ENCODE results near the gene FBXL19. TPM values are rescaled to one million over a fixed set of nuclear protein-coding genes. Genes with fewer than 3 reads are reported as not detected.

Gene FBXL19
- total RNA-seq, 1 donor from 2014 or later = 66.9 TPM

DNA sequence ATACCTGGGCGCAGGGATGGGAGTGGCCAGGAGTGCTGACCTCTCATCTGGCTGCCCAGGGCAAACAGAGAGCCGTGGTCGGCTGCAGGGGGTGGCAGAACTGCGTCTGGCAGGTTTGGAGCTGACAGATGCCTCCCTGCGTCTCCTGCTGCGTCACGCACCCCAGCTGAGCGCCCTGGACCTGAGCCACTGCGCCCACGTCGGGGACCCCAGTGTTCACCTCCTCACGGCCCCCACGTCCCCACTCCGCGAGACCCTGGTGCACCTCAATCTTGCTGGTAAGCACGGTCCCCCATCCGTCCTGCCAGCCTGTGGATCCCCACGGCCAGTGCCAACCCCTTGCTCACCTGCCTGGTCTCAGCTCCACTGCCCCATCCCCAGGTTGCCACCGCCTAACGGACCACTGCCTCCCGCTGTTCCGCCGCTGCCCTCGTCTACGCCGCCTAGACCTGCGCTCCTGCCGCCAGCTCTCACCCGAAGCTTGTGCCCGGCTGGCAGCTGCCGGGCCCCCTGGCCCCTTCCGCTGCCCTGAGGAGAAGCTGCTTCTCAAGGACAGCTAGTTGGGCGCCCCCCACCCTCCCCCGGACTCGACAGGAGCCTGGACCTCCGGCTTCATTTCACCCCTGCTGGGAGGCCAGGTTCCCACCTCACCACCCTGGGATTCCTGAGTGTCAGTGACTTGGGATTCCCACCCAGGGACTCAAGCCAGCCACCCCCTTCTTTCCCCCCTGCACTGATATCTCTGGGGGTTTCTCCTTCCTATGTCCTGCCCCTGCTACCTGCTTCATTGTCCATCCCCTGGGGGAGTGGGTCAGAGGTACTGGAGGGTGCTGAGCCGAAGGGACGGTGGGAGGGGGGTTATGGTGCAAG, 23.5 kb downstream of the FBXL19 start:
- TF ChIP-seq, protein P1, sequence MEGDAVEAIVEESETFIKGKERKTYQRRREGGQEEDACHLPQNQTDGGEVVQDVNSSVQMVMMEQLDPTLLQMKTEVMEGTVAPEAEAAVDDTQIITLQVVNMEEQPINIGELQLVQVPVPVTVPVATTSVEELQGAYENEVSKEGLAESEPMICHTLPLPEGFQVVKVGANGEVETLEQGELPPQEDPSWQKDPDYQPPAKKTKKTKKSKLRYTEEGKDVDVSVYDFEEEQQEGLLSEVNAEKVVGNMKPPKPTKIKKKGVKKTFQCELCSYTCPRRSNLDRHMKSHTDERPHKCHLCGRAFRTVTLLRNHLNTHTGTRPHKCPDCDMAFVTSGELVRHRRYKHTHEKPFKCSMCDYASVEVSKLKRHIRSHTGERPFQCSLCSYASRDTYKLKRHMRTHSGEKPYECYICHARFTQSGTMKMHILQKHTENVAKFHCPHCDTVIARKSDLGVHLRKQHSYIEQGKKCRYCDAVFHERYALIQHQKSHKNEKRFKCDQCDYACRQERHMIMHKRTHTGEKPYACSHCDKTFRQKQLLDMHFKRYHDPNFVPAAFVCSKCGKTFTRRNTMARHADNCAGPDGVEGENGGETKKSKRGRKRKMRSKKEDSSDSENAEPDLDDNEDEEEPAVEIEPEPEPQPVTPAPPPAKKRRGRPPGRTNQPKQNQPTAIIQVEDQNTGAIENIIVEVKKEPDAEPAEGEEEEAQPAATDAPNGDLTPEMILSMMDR (IDR thresholded peaks at IDR 0.05) = no peak
- intact Hi-C loops (cut with DNase I) = no loop called here

DNA sequence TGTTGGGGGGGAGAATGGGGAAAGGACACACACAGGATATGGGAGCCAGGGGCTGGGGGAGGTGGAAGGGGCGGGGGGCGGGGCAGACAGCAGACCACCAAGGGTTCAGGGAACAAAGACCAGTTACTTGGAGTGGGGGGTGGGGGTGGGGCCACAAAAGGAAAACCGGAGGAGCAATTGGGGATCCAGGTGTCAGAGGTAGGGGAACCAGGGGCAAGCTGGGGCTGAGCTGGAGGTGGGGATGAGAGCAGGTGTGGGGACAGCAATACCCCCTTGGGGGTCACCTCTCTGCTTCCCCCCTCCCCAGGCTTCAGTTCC, 24.1 kb downstream of the FBXL19 start:
- Histone ChIP-seq H3K4me1 (peaks cover 8 to 30% of the 10 kb centered on the region in 2 donors), H3K9me3 (no peaks in the 10 kb centered on the region), H3K27me3 (no peaks in the 10 kb centered on the region), H3K4me3 (peak overlapping the region in 1 of 2 donors; percentile 92), H3K27ac (peak overlapping the region; percentile 90 to 93), H3K36me3 (peaks cover 15 to 22% of the 10 kb centered on the region in 2 donors)
- DNase-seq (ENCODE audit: low spot score in 2 of 2) = no peak
- intact Hi-C loops (cut with DNase I) = no loop called here
- TF ChIP-seq, protein P1 (IDR thresholded peaks at IDR 0.05) = no peak

More for the DNA sequence above, 23.5 kb downstream of the FBXL19 start:
- Histone ChIP-seq H3K4me1 (peaks cover 8 to 29% of the 10 kb centered on the region in 2 donors), H3K9me3 (no peaks in the 10 kb centered on the region), H3K4me3 (no peak overlapping the region), H3K36me3 (peaks cover 15 to 26% of the 10 kb centered on the region in 2 donors), H3K27me3 (no peaks in the 10 kb centered on the region), H3K27ac (peak overlapping the region; percentile 90 to 93)
- DNase-seq (ENCODE audit: low spot score in 2 of 2) = no peak

DNA sequence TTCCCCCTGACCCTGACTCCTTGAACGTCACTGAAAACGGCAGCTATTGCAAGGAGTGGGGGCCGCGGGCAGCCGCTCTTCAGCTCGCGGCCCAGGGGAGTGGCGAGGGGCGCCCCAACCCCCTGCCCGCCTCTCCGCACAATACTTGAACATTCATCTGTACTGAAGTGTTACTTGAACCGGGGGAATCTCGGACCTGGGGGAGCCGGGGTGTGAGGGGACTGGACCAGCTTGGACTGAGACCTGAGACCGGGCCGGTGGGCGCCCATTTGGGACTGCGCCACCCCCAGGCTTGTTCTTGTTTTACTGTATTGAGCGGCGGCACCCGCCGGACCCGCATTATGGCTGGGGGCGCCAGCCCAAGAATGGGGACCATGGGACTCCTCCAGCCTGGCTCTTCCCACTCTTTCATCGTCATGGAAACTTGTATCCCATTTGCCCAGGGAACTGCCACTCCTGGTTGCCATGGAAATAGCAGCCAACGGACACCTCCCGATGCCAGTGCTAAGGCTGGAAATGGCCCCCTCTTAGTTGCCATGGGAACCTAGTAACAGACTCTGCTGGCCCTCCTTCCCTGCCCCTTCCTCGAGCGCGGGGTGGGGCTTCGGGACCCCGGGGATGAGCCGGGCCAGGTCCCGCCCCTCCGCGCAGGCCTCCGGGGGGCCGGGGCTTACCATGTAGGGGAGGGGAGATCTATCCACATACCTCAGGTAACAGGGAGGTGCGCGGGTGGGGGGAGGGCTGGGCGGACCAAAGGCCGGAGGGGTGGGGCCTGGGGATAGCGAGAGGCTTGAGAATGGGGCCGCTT, 24.7 kb downstream of the FBXL19 start:
- Histone ChIP-seq H3K27ac (peak overlapping the region; percentile 90 to 93), H3K27me3 (no peaks in the 10 kb centered on the region), H3K4me3 (peak overlapping the region; percentile 81 to 92), H3K9me3 (no peaks in the 10 kb centered on the region), H3K36me3 (peaks cover 9 to 16% of the 10 kb centered on the region in 2 donors), H3K4me1 (peaks cover 8 to 31% of the 10 kb centered on the region in 2 donors)
- intact Hi-C loops (cut with DNase I) = loop anchor here (2.0 kb wide), 1 partner anchor 25 kb away; the partner anchor contains the start of gene FBXL19
- peak; percentile 86 to 97 for DNase-seq (ENCODE audit: low spot score in 2 of 2)
- TF ChIP-seq, protein P1 (IDR thresholded peaks at IDR 0.05) = no peak

DNA sequence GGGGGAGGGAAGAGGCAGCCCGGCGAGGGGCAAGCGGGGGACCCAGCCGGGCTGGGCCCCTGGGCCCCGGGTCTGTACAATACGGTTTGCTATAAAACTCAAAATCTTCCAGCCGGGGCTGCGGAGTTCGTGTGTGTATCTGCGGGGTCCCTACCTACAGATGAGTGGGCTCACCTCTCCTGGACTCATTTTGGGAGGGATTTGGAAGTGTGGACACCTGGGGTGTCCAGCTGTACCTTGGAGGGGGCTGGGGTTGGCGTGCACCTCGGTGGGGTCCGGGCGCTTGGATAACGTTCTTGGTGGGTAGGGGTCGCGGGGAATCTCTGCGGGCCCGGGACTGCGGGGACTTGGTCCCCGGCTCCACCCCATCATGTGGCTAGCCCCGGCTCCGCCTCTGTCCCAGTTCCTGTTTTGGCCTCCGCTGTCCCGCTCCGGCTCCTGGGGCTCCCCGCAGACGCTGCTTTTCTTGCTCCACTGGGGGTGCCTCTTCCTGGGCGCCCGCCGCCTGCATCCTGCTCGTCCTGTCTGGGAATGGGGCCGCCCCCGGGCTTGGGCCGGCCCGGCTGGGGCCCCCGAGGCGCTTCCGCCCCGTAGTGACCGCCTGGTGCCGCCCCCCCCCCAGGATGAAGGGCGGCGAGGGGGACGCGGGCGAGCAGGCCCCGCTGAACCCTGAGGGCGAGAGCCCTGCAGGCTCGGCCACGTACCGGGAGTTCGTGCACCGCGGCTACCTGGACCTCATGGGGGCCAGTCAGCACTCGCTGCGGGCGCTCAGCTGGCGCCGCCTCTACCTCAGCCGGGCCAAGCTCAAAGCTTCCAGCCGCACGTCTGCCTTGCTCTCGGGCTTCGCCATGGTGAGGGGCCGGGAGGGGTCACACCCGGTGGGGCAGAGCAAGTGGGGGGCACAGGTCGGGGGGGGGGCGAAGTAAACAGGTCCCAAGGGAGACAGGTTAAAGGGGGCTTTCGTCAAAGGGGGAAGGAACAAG, 25.6 kb downstream of the FBXL19 start, which contains the start of gene ORAI3:
TSS of gene ORAI3 (plus strand) at position 402 of the 983 bp plus-strand sequence. CDS start at position 624, 222 bp downstream.
- Histone ChIP-seq H3K4me1 (peaks cover 11 to 33% of the 10 kb centered on the region in 2 donors), H3K4me3 (peak within 1 kb of the TSS; percentile 81 to 92), H3K9me3 (no peaks in the 10 kb centered on the region), H3K36me3 (peaks cover 6 to 10% of the 10 kb centered on the region in 2 donors), H3K27me3 (no peaks in the 10 kb centered on the region), H3K27ac (peak within 1 kb of the TSS; percentile 90 to 93)
- intact Hi-C loops (cut with DNase I) = loop anchor here (2.0 kb wide), 1 partner anchor 26 kb away; the partner anchor contains the start of gene FBXL19
- TF ChIP-seq, protein P1 (IDR thresholded peaks at IDR 0.05) = no peak
- peak in 1 of 2 donors; percentile 86 for DNase-seq (ENCODE audit: low spot score in 2 of 2)
